Measurements from ENCODE around the gene VCAN. TPM values are rescaled to one million over a fixed set of nuclear protein-coding genes. Genes with fewer than 3 reads are reported as not detected.

VCAN gene
- total and polyA plus RNA-seq, 2 of the 8 experiments (the other 6 are each of a cell fraction or from before 2014, with no cell fraction given), result 146 to 404 TPM

GRCh38 chr5:83430130-83431010 lies 41.2 kb upstream of the VCAN start:
- Histone ChIP-seq H4K91ac (replicated peaks; ENCODE audit: insufficient read length, low read length) (peak overlapping the region; percentile 8), H3K9ac (replicated peaks in 1 of 4; ENCODE audit: extremely low read depth in 1 of 4, low read depth in 3 of 4, low read length in 3 of 4) (no peak overlapping the region), H2AFZ (ENCODE audit: low read length) (peak overlapping the region; percentile 70; the same call in 1 of the 2 replicates), H3K14ac (ENCODE audit: insufficient read length) (no peak overlapping the region), H2BK5ac (ENCODE audit: low read depth, low read length) (peak overlapping the region; percentile 45; the same call in 1 of the 2 replicates), H3K79me1 (ENCODE audit: low read depth, low read length) (no peaks in the 10 kb centered on the region), H4K5ac (ENCODE audit: insufficient read length, low read depth, low read length) (no peak overlapping the region), H3K9me3 (ENCODE audit: insufficient read depth in 2 of 2, low read depth in 1 of 2, low read length in 1 of 2) (no peaks in the 10 kb centered on the region), H2BK120ac (replicated peaks; ENCODE audit: low read depth, low read length) (peak overlapping the region; percentile 56), H2BK15ac (ENCODE audit: low read length) (0 out of 2 replicates have a peak overlapping the region, but pooled peaks have one; percentile 8), H2BK20ac (ENCODE audit: low read length) (no peak overlapping the region), H3K36me3 (ENCODE audit: control insufficient read depth in 2 of 4, insufficient read depth in 4 of 4, low read length in 3 of 4) (no peaks in the 10 kb centered on the region), H3K4ac (replicated peaks; ENCODE audit: insufficient read length, low read depth, low read length) (no peak overlapping the region), H3K4me2 (ENCODE audit: insufficient read depth in 1 of 2, low read depth in 2 of 2, low read length in 2 of 2) (no peak overlapping the region), H4K8ac (ENCODE audit: extremely low read depth, insufficient read depth, low read length) (no peak overlapping the region), H2AK5ac (ENCODE audit: low read depth, low read length) (no peak overlapping the region), H3K27me3 (replicated peaks in 1 of 4; ENCODE audit: control insufficient read depth in 3 of 4, extremely low read depth in 1 of 4, insufficient read depth in 3 of 4, low read length in 3 of 4) (no peaks in the 10 kb centered on the region), H3K18ac (ENCODE audit: extremely low read depth, low read length) (no peak overlapping the region), H4K20me1 (replicated peaks in 1 of 2; ENCODE audit: control insufficient read depth in 1 of 2, insufficient read depth in 2 of 2, low read length in 2 of 2) (no peaks in the 10 kb centered on the region), H3K23me2 (ENCODE audit: low read depth, low read length) (no peaks in the 10 kb centered on the region), H3K23ac (ENCODE audit: insufficient read length) (no peak overlapping the region), H3K79me2 (ENCODE audit: control insufficient read depth in 1 of 2, insufficient read depth in 2 of 2, low read length in 2 of 2) (no peaks in the 10 kb centered on the region), H3K4me3 (ENCODE audit: extremely low read depth in 1 of 4, insufficient read depth in 2 of 4, low read depth in 3 of 4, low read length in 4 of 4) (no peak overlapping the region), H3K4me1 (replicated peaks in 1 of 4; ENCODE audit: control insufficient read depth in 3 of 4, insufficient read depth in 4 of 4, low read length in 3 of 4) (peaks cover 0 to 3% (median 0%) of the 10 kb centered on the region in 4 experiments; a peak in 1 of 7 replicates), H3K56ac (replicated peaks; ENCODE audit: insufficient read length, low read depth, low read length) (no peak overlapping the region), H3K27ac (ENCODE audit: low read depth, low read length) (no peak overlapping the region), H2BK12ac (ENCODE audit: low read depth, low read length) (no peak overlapping the region)
- DNase-seq (ENCODE audit: low read depth in 1 of 2, low spot score in 2 of 2) (peak; percentile 56 to 68), FAIRE-seq (peak; percentile 98)
- CTCF ChIA-PET (ENCODE audit: partially characterized antibody), result interaction anchor here (0.6 to 3.7 kb wide), 34 partner anchors 11 to 1116 kb away, joined by 3 to 16 read pairs (median 3); no protein-coding TSS in a partner anchor
- WGBS, 2 experiments (ENCODE audit: extremely low coverage in 1 of 2, insufficient coverage in 1 of 2, insufficient read length in 1 of 2, insufficient replicate concordance in 2 of 2, low coverage in 1 of 2, low lambda C conversion rate in 2 of 2, missing lambda C conversion rate in 1 of 2), result 43% methylated on average over 13 of the region's 13 CpGs; no CpG with 5 or more reads in 1 of the 2 experiments
- POLR2A ChIA-PET (ENCODE audit: partially characterized antibody), result interaction anchor here (0.7 kb wide), 1 partner anchor 49 kb away, joined by 3 read pairs; no protein-coding TSS in a partner anchor
- no peak for TF ChIP-seq POLR2AphosphoS5 (IDR thresholded peaks at IDR 0.05; ENCODE audit: low read depth, low read length)
- peak; percentile 54; the same call in 1 of the 2 replicates for TF ChIP-seq YY1 (IDR thresholded peaks at IDR 0.05; ENCODE audit: low read depth, low read length)
- no peak for TF ChIP-seq KDM1A (IDR thresholded peaks at IDR 0.05; ENCODE audit: borderline replicate concordance, low read length)
- TF ChIP-seq EZH2 (IDR thresholded peaks at IDR 0.05; ENCODE audit: low read depth, low read length, severe bottlenecking), result no peak
- TF ChIP-seq ATF2 (IDR thresholded peaks at IDR 0.05; ENCODE audit: low read length), result 0 out of 2 replicates have a peak, but pooled peaks have one; percentile 22
- no peak for TF ChIP-seq CEBPB (IDR thresholded peaks at IDR 0.05; ENCODE audit: low read depth, low read length)
- TF ChIP-seq SIRT6 (IDR thresholded peaks at IDR 0.05; ENCODE audit: low read length), result no peak
- TF ChIP-seq RAD21 (IDR thresholded peaks at IDR 0.05 in 1 of 2, conservative IDR thresholded peaks at IDR 0.05 in 1 of 2; ENCODE audit: low read depth in 2 of 2, low read length in 2 of 2), result peak; percentile 91 to 94
- no peak for TF ChIP-seq PHF8 (conservative IDR thresholded peaks at IDR 0.05; ENCODE audit: low read depth, low read length)

Measured in H1 (cell line).